Naive B cell (primary cell): Measurements from ENCODE around the gene NBL1. TPM values are rescaled to one million over a fixed set of nuclear protein-coding genes. Genes with fewer than 3 reads are reported as not detected.

Experiments
- ATAC-seq, 2 donors: fragments of 150-1000 bp; cut with Tn5 transposase; 2 replicates each; pipeline ENCODE4 v1.10.0; 2021; ENCODE audit warnings: low read depth in 2 of 2, mild to moderate bottlenecking in 2 of 2, moderate library complexity in 2 of 2
- DNase-seq: peaks from one replicate; pipeline ENCODE4 v3.0.0; 2022
- H3K27ac Mint-ChIP-seq, 6 donors: one replicate each; pipeline ENCODE4 v1.8.0; 2020 to 2022; ENCODE audit warnings: mild to moderate bottlenecking in 6 of 6, mixed read lengths in 6 of 6, moderate library complexity in 5 of 6, inconsistent platforms in 2 of 6
- H3K27me3 Mint-ChIP-seq, 3 donors: one replicate each; pipeline ENCODE4 v1.8.0; 2021 to 2022; ENCODE audit warnings: mixed read lengths in 3 of 3, mild to moderate bottlenecking in 1 of 3
- H3K36me3 Mint-ChIP-seq, 2 donors: one replicate each; pipeline ENCODE4 v1.8.0; 2020 to 2022; ENCODE audit warnings: mixed read lengths in 2 of 2, inconsistent platforms in 1 of 2, mild to moderate bottlenecking in 1 of 2
- H3K4me1 Mint-ChIP-seq, 3 donors: one replicate each; pipeline ENCODE4 v1.8.0; 2020 to 2022; ENCODE audit warnings: mixed read lengths in 3 of 3, inconsistent platforms in 1 of 3, mild to moderate bottlenecking in 1 of 3, moderate library complexity in 1 of 3
- H3K4me3 Mint-ChIP-seq, 8 donors: one replicate each; pipeline ENCODE4 v1.8.0; 2020 to 2022; ENCODE audit warnings: mild to moderate bottlenecking in 8 of 8, mixed read lengths in 8 of 8, moderate library complexity in 8 of 8, inconsistent platforms in 2 of 8
- H3K9me3 Mint-ChIP-seq, 7 donors: one replicate each; pipeline ENCODE4 v1.8.0; 2020 to 2022; ENCODE audit warnings: mixed read lengths in 7 of 7, mild to moderate bottlenecking in 5 of 7, inconsistent platforms in 2 of 7, moderate library complexity in 1 of 7
- polyA plus RNA-seq, 6 donors: library from polyadenylated mRNA; unstranded; fragments of 300-500 nt; fragmentation: Illumina TruSeq; gene quantifications; one replicate each; pipeline ENCODE4 v1.2.3, GENCODE V29; 2021; ENCODE audit warnings: low read depth in 6 of 6

The NBL1 gene, protein sequence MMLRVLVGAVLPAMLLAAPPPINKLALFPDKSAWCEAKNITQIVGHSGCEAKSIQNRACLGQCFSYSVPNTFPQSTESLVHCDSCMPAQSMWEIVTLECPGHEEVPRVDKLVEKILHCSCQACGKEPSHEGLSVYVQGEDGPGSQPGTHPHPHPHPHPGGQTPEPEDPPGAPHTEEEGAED
- polyA plus RNA-seq = under 1 TPM in 1 of 6 donors, not detected in 5; 0.53 TPM

DNA sequence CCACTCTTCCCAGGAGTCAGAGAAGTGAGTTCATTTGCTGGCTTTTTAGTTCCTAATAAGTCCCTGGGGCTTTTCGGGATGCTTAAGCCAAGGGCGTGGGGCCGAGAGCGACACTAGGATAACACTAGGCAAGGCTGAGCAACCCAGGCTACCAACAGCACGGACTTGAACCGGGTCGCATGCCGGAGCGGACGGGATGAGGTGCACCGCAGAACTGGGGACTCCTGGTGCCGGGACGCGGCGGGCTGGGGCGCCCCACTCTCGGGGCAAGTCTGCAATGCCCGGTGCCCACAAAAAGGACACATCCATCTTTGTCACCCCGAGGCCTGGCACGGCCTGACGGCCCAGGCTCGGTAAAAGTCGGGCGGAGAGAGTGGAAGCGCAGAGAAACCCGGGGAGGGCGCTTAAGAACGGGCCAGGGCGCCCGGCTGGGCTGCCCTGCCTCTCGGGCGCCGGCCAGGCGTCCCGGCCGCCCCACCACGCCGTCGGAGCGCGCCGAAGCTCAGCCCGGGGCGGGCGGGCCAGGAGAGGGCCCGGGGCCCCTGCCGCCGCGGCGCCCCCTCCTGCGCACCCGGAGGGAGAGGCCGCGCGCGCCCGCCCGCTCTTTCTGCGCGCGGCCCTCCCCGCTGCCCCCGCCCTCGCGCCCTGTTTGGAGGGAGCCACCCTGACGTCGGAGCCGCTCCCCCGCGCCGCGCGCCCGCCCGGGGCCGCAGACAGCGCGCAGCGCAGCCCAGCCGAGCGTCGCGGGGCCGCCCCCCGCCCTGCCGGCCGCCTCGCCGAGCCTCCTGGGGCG, at the start of gene NBL1:
TSS of gene NBL1 (plus strand) at position 710 of the 793 bp plus-strand sequence. CDS start 10,720 bp downstream, outside the sequence.
- ATAC-seq = peak; percentile 80 to 82

DNA sequence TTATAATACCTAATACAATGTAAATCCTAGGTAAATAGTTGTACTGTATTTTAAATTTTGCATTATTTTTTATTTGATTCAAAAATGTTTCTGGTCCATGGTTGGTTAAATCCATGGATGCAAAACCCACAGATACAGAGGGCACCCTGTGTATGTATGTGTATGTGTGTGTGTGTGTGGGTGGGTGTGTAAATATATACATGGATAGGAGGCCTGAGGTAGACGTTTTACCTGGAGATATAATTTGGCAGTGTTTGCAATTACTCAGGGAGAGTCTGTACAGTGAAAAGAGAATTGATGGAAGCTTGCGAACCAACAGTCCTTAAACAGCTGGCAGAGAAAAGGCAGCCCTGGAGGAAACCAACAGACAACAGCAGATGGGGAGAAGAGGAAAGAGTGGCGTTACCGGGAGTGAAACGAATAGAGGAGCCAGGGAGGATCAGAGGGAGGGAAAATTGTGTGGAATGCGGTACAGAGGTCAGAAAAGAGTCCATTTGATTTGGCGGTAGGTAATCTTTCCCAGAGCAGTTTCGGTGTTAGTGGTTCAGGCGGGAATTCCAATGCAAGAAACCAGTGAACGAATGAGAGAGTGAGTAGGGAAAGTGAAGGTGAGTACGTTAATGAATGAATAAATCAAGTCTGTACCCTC, 47.9 kb upstream of the NBL1 start:
- Mint-ChIP-seq H3K27ac (peak overlapping the region; percentile 99 to 100 (median 100)), H3K9me3 (no peaks in the 10 kb centered on the region), H3K27me3 (peaks cover 0 to 5% (median 0%) of the 10 kb centered on the region in 3 donors), H3K4me3 (peak overlapping the region; percentile 91 to 100 (median 97)), H3K36me3 (peaks cover 0 to 7% of the 10 kb centered on the region in 2 donors), H3K4me1 (peaks cover 31 to 45% (median 42%) of the 10 kb centered on the region in 3 donors)
- DNase-seq (no peak), ATAC-seq (no peak)

More for the DNA sequence above, at the start of gene NBL1:
- peak; percentile 44 for DNase-seq
- Mint-ChIP-seq H3K4me3 (peak within 1 kb of the TSS; percentile 86 to 96 (median 91)), H3K9me3 (no peaks in the 10 kb centered on the region), H3K4me1 (peaks cover 21 to 33% (median 27%) of the 10 kb centered on the region in 3 donors), H3K27ac (peak within 1 kb of the TSS in 4 of 6 donors; percentile 21 to 82 (median 74)), H3K36me3 (peaks cover 0 to 8% of the 10 kb centered on the region in 2 donors), H3K27me3 (peaks cover 55 to 77% (median 69%) of the 10 kb centered on the region in 3 donors)

DNA sequence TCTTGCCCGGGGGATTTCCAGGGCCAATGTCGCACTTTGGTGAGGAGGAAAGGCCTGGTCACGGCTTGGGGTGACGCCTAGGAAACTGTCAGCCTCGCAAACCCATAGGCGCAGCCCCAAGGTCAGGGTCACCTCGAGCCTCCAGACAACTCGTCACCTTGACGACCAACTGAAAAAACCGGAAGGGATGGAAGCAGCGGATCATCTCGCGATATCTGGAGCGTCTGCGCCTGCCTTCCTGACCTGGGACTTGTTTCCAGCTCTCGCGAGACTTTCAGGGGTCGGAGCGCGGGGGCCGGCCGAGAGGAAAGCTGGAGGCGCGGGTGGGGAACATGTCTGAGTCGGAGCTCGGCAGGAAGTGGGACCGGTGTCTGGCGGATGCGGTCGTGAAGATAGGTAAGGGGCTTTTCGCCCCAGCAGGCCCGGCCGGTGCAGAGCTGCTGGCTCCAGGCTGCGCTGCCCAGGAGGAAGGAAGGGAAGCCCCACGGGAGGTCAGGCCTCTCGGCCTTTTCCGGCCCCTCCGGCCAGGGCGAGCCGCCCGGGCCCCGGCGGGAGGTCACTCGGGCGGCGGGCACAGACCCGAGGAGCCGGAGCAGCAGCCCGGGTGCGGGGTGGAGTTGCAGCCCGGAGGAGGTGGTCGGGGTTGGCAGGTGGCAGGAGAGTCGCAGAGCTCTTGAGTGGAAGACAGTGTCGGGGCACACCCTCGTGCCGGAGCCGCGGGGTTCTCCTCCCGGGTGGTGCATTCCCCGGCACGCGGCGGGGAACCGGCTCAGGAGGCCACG, 47.2 kb upstream of the NBL1 start:
- DNase-seq (peak; percentile 97), ATAC-seq (peak; percentile 76 to 82)
- Mint-ChIP-seq H3K27ac (peak overlapping the region; percentile 99 to 100 (median 100)), H3K9me3 (no peaks in the 10 kb centered on the region), H3K4me1 (peaks cover 35 to 47% (median 45%) of the 10 kb centered on the region in 3 donors), H3K4me3 (peak overlapping the region; percentile 91 to 100 (median 97)), H3K36me3 (peaks cover 0 to 7% of the 10 kb centered on the region in 2 donors), H3K27me3 (no peaks in the 10 kb centered on the region)

DNA sequence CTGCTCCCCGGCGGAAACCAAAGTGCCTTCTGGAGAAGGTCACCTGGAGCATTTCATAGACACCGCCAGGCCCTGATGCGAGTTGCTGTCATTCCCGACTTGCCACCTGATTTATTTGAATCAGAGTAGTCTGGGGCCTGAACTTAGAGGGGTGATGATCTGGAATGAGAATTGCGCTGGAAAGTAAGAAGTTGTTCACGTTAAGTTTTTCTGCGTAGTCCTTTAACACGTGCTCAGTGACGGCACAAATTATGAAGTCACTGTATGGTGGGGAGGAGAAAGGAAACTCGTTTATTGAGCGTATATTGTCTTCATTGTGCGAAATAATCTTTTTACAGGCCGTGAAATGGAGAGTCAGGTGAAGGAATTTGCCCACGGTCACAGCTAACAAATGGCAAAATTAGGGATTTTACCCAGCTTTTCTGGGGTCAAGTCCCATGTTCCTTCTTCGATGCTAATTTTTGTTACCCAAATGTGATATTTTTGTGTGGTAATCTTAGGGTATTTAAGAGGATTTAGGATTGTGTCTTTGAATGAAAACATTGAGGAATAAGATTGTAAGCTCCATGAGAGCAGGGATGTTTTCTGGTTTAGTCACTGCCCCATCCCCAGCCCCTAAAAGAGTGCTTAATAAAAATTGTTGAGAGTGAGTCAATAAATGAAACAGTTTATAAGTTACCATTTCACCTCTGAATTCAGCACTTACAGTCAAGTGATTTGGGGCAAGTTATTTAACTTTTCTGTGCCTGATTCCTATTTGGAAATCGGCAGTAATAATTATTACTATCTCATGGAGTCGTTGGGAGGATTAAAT, 46.4 kb upstream of the NBL1 start:
- no peaks in the 10 kb centered on the region for H3K9me3 Mint-ChIP-seq
- H3K27ac Mint-ChIP-seq = peak overlapping the region; percentile 99 to 100 (median 99)
- peak overlapping the region; percentile 91 to 100 (median 97) for H3K4me3 Mint-ChIP-seq
- no peaks in the 10 kb centered on the region for H3K27me3 Mint-ChIP-seq
- peaks cover 38 to 50% (median 49%) of the 10 kb centered on the region in 3 donors for H3K4me1 Mint-ChIP-seq
- ATAC-seq = peak; percentile 31 to 35
- H3K36me3 Mint-ChIP-seq = peaks cover 0 to 7% of the 10 kb centered on the region in 2 donors
- DNase-seq = peak; percentile 58

DNA sequence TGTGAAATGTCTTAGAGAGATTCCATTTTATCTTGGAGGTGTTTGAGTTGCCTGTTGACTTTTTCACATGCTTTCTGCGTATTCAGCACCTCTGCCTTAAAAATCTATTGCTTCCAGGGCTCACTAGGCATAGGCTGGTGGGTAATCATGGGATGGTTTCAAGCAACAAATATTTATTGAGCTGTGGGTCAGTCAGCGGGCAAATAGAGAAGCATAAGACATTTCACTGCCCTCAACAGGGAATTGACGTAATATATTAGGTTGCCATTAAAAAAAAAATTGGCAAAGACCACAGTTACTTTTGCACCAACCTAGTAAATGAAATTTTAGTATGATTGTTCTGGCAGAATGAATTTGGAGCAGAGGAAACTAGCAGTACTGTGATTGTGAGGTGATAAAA, 44.3 kb upstream of the NBL1 start:
- Mint-ChIP-seq H3K4me3 (peak overlapping the region in 1 of 8 donors; percentile 66), H3K4me1 (peaks cover 41 to 65% (median 56%) of the 10 kb centered on the region in 3 donors)

DNA sequence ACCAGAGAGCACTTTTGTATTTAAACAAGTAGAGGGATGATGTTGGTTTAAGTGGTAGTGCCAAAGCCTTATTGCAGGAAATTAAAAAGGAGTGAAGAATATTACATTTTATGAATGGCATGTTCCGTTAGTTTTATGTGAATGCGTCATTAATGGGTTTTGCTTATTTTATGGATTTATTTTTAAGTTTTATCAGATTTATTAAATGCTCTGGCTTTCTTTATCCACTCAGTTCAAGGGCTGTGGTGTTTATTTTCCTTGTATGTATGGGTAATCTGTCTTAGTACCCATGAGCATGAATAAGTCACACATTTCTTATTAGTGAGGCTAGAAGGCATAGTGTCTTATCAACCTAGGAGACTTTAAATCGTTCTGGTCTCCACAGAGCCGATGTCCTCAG, 41.6 kb upstream of the NBL1 start:
- H3K36me3 Mint-ChIP-seq = no peaks in the 10 kb centered on the region
- no peak overlapping the region for H3K27ac Mint-ChIP-seq
- ATAC-seq = no peak

More for the DNA sequence above, 44.3 kb upstream of the NBL1 start:
- ATAC-seq = no peak
- Mint-ChIP-seq H3K36me3 (peaks cover 0 to 7% of the 10 kb centered on the region in 2 donors), H3K9me3 (no peaks in the 10 kb centered on the region), H3K27ac (peak overlapping the region in 3 of 6 donors; percentile 54 to 99 (median 81)), H3K27me3 (no peaks in the 10 kb centered on the region)
- no peak for DNase-seq

DNA sequence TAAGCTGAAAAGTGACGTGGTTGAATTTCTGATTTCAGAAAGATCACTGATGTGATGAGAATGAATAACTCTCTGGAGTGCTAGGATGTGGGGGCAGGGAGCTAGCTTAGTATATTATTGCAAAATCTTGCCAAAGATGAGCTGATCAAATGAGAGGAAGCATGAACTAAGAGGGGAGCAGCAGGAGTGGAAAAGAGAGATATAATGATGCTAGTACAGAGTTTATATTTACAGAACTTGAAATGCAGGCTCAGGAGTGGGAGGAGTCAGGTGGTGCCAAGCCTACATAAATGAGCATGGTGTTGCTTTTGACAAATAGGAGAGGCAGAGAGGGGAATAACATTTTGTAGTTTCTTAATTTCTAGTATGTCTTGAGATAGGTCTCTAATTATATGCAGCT, 38.1 kb upstream of the NBL1 start:
- peak overlapping the region in 5 of 6 donors; percentile 3 to 93 (median 88) for H3K27ac Mint-ChIP-seq
- peaks cover 27 to 42% (median 39%) of the 10 kb centered on the region in 3 donors for H3K4me1 Mint-ChIP-seq
- no peaks in the 10 kb centered on the region for H3K36me3 Mint-ChIP-seq
- no peaks in the 10 kb centered on the region for H3K27me3 Mint-ChIP-seq
- H3K4me3 Mint-ChIP-seq = no peak overlapping the region
- no peak for ATAC-seq
- no peaks in the 10 kb centered on the region for H3K9me3 Mint-ChIP-seq
- no peak for DNase-seq

More for the DNA sequence above, 41.6 kb upstream of the NBL1 start:
- peaks cover 35 to 69% (median 59%) of the 10 kb centered on the region in 3 donors for H3K4me1 Mint-ChIP-seq
- no peaks in the 10 kb centered on the region for H3K27me3 Mint-ChIP-seq
- no peaks in the 10 kb centered on the region for H3K9me3 Mint-ChIP-seq
- no peak for DNase-seq
- no peak overlapping the region for H3K4me3 Mint-ChIP-seq

DNA sequence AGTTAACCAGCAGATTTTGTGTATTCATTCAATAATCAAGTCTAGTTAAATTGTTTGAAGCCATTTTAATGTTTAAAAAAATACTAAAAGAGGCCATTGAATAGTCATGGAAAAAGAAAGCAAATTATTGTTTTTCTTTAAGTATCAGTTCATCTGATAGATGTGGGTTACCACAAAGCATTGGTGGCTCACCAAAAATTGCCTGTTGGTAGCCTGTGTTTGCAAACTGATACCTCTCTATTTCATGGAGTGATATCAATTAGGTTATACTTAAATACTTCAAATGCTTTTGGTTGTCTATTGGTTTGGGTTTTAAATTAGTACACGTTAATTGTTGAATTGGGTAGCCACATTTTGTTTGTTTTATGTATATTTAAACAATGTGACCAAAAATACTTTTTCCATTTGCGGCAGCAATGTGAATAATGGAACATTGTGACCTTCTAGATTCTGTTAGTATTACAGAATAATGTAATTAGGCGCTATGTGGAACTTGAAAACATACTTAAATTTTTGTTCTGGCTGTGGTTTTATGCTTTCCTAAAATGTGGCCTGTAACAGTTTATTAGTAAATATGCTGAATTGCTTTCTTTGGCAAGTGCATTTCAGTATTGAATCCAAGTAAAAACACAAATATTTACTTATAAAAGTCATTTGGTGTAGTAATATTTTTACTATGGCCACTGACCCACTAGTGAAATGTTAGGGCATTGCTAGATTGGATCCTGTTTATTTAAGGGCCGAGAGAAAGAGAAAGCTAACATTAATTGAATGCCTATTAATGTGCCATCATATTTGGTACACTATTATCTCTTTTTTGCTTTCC, 37.1 kb upstream of the NBL1 start:
- H3K4me1 Mint-ChIP-seq = peaks cover 22 to 41% (median 32%) of the 10 kb centered on the region in 3 donors
- no peaks in the 10 kb centered on the region for H3K27me3 Mint-ChIP-seq
- peak overlapping the region in 3 of 6 donors; percentile 7 to 90 (median 66) for H3K27ac Mint-ChIP-seq
- ATAC-seq = no peak
- H3K36me3 Mint-ChIP-seq = no peaks in the 10 kb centered on the region
- no peak overlapping the region for H3K4me3 Mint-ChIP-seq
- no peaks in the 10 kb centered on the region for H3K9me3 Mint-ChIP-seq
- no peak for DNase-seq

DNA sequence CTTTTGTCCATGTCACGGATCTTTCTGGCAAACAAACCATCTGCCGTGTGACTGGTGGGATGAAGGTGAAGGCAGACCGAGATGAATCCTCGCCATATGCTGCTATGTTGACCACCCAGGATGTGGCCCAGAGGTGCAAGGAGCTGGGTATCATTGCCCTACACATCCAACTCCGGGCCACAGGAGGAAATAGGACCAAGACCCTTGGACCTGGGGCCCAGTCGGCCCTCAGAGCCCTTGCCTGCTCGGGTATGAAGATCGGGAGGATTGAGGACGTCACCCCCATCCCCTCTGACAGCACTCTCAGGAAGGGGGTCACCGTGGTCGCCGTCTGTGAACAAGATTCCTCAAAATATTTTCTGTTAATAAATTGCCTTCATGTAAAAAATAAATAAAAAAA, 35.9 kb upstream of the NBL1 start:
- ATAC-seq (no peak), DNase-seq (no peak)
- Mint-ChIP-seq H3K9me3 (no peaks in the 10 kb centered on the region), H3K4me3 (no peak overlapping the region), H3K27me3 (no peaks in the 10 kb centered on the region), H3K4me1 (peaks cover 26 to 36% (median 35%) of the 10 kb centered on the region in 3 donors), H3K36me3 (no peaks in the 10 kb centered on the region), H3K27ac (peak overlapping the region in 3 of 6 donors; percentile 1 to 57 (median 33))

DNA sequence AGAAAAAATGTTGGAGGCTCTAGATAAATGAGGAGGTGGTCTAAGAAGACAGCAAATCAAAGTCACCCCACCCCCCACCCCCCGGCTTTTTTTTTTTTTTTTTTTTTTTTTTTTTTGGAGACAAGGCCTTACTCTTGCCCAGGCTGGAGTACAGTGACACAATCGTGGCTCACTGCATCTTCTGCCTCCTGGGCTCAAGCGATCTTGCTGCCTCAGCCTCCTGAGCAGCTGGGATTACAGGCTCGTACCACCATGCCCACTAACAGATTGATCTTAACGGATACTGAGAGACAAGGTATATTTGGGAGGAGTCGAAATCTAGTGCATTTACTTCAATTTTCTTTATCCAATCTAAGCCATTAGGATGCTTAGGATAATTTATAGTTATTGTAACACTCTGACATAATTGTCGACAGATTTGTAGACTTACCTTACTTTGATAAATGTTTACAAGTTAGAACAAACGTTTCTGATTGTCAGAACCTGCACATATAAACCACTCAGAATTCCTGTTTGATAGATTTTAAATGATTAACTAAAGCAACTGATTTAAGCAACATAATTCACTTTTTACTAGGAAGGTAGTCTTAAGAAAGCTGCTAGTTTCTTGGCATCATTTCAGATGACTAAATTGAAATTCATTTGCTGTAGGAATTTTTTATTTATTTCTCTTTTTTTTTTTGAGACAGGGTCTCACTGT, 33.7 kb upstream of the NBL1 start:
- Mint-ChIP-seq H3K4me1 (peaks cover 17 to 34% (median 31%) of the 10 kb centered on the region in 3 donors), H3K4me3 (no peak overlapping the region), H3K27ac (peak overlapping the region in 3 of 6 donors; percentile 36 to 75 (median 66)), H3K9me3 (no peaks in the 10 kb centered on the region), H3K27me3 (no peaks in the 10 kb centered on the region), H3K36me3 (peaks cover 6 to 8% of the 10 kb centered on the region in 2 donors)
- DNase-seq (no peak), ATAC-seq (no peak)

DNA sequence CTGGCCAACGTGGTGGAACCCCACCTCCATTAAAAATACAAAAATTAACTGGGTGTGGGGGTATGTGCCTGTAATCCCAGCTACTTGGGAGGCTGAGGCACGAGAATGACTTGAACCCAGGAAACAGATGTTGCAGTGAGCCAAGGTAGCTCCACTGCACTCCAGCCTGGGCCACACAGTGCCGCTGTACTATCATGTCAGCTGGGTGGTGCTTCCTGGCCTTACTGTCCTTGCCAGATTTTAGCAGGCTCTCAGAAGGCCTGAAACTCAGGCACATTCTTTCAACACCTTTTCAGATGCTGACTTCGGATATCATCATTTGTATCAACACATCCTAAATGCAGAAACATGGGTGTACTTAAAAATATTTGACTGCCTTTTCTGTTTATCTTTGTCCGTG, 31.6 kb upstream of the NBL1 start:
- ATAC-seq = no peak
- DNase-seq = no peak
- Mint-ChIP-seq H3K27me3 (no peaks in the 10 kb centered on the region), H3K27ac (peak overlapping the region in 1 of 6 donors; percentile 25), H3K4me3 (no peak overlapping the region), H3K36me3 (peaks cover 8% of the 10 kb centered on the region in 2 donors), H3K4me1 (peaks cover 5 to 25% (median 23%) of the 10 kb centered on the region in 3 donors), H3K9me3 (no peaks in the 10 kb centered on the region)
